Tibial nerve (tissue), 4 donors: ENCODE measurements around the gene DIS3L. TPM values are rescaled to one million over a fixed set of nuclear protein-coding genes. Genes with fewer than 3 reads are reported as not detected.
"Not testable (repeated sequence)": the region's sequence is repeated elsewhere in the genome, so short reads cannot be mapped to it uniquely, and the experiment has no call there.

Experiments
- DNase-seq, 2 donors: peaks; one replicate each; pipeline ENCODE4 v3.0.0-alpha.2; 2019; ENCODE audit warnings: low spot score in 2 of 2
- H3K27ac ChIP-seq, 4 donors: fragments of 200-600 bp; sonication (generic) in 3 of 4; one replicate each; pipeline ENCODE4 v1.5.1; 2017 to 2019; ENCODE audit warnings: mild to moderate bottlenecking in 1 of 4
- H3K27me3 ChIP-seq, 2 donors: fragments of 200-600 bp; sonication (generic) in 1 of 2; one replicate each; pipeline versions ENCODE4 v1.5.1 to v1.6.0; 2017 to 2019
- H3K36me3 ChIP-seq, 3 donors: fragments of 200-600 bp; sonication (generic); one replicate each; pipeline ENCODE4 v1.5.1; 2018 to 2019
- H3K4me1 ChIP-seq, 4 donors: fragments of 200-600 bp; sonication (generic) in 3 of 4; one replicate each; pipeline ENCODE4 v1.5.1; 2017 to 2019
- H3K4me3 ChIP-seq, 4 donors: fragments of 200-600 bp; sonication (generic) in 3 of 4; one replicate each; pipeline ENCODE4 v1.5.1; 2017 to 2019; ENCODE audit warnings: mild to moderate bottlenecking in 1 of 4, moderate library complexity in 1 of 4
- H3K9me3 ChIP-seq, 4 donors: fragments of 200-600 bp; sonication (generic) in 3 of 4; one replicate each; pipeline ENCODE4 v1.5.1; 2017 to 2019
- EP300 ChIP-seq, 2 donors: sonication (generic); formaldehyde crosslinking; IDR thresholded peaks; one replicate each; pipeline ENCODE4 v1.6.1; 2017; ENCODE audit warnings: antibody characterized with exemption in 2 of 2, mild to moderate bottlenecking in 1 of 2
- POLR2A ChIP-seq, 2 donors: fragments of 450-650 bp; IDR thresholded peaks; one replicate each; pipeline ENCODE4 v1.6.1; 2017; ENCODE audit warnings: antibody characterized with exemption in 2 of 2, mild to moderate bottlenecking in 2 of 2, moderate library complexity in 2 of 2
- whole genome bisulfite sequencing, 2 donors: methylation state at CpG; one replicate each; pipeline ENCODE4 v1.1.5; 2018; 5-methylcytosine and 5-hydroxymethylcytosine counted together
- small RNA-seq: library from RNA; depleted of rRNA; stranded (forward); fragments of <200 nt; gene quantifications from one replicate; pipeline ENCODE3, GENCODE V24; 2016
- total RNA-seq, 4 donors: library from RNA; depleted of rRNA; stranded (reverse); fragments of >200 nt; gene quantifications; one replicate each; pipeline ENCODE4 v1.1.0, GENCODE V29; 2016
- TF ChIP-seq, protein P1 (sequence below), 5 experiments: fragments of 200-600 bp in 3 of 5; fragments of 450-650 bp in 2 of 5; sonication (generic) in 3 of 5; IDR thresholded peaks; one replicate each; pipeline ENCODE4 v1.5.1; 2016 to 2019; ENCODE audit warnings: antibody characterized with exemption in 5 of 5, mild to moderate bottlenecking in 3 of 5, moderate library complexity in 2 of 5

The DIS3L gene
- total RNA-seq, 4 donors from 2014 or later = 23.9 to 44.8 (median 38.3) TPM

DNA sequence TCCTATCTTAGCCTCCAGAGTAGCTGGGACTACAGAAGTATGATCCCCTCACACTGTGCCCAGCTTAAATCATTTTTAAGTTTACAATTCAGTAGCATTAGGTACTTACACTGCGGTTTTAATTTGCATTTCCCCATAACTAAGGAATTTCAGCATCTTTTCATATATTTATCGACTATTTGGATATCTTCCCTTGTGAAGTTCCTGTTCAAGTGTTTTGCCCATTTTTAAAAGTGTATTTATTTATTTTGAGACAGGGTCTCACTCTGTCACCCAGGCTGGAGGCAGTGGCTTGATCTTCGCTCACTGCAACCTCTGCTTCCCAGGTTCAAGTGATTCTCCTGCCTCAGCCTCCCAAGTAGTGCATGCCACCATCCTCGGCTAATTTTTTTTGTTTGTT lies 80.8 kb downstream of the DIS3L start:
- WGBS, 2 donors = 96 to 98% methylated on average over 4 of the region's 4 CpGs
- TF ChIP-seq, protein P1, sequence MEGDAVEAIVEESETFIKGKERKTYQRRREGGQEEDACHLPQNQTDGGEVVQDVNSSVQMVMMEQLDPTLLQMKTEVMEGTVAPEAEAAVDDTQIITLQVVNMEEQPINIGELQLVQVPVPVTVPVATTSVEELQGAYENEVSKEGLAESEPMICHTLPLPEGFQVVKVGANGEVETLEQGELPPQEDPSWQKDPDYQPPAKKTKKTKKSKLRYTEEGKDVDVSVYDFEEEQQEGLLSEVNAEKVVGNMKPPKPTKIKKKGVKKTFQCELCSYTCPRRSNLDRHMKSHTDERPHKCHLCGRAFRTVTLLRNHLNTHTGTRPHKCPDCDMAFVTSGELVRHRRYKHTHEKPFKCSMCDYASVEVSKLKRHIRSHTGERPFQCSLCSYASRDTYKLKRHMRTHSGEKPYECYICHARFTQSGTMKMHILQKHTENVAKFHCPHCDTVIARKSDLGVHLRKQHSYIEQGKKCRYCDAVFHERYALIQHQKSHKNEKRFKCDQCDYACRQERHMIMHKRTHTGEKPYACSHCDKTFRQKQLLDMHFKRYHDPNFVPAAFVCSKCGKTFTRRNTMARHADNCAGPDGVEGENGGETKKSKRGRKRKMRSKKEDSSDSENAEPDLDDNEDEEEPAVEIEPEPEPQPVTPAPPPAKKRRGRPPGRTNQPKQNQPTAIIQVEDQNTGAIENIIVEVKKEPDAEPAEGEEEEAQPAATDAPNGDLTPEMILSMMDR (IDR thresholded peaks at IDR 0.05) = no peak
- TF ChIP-seq POLR2A (IDR thresholded peaks at IDR 0.05) = no peak
- TF ChIP-seq EP300 (IDR thresholded peaks at IDR 0.05) = no peak
- DNase-seq = no peak
- Histone ChIP-seq H3K27me3 (no peaks in the 10 kb centered on the region), H3K36me3 (no peaks in the 10 kb centered on the region), H3K9me3 (peaks cover 0 to 15% (median 2%) of the 10 kb centered on the region in 4 donors), H3K4me1 (no peaks in the 10 kb centered on the region), H3K27ac (no peak overlapping the region), H3K4me3 (no peak overlapping the region)

DNA sequence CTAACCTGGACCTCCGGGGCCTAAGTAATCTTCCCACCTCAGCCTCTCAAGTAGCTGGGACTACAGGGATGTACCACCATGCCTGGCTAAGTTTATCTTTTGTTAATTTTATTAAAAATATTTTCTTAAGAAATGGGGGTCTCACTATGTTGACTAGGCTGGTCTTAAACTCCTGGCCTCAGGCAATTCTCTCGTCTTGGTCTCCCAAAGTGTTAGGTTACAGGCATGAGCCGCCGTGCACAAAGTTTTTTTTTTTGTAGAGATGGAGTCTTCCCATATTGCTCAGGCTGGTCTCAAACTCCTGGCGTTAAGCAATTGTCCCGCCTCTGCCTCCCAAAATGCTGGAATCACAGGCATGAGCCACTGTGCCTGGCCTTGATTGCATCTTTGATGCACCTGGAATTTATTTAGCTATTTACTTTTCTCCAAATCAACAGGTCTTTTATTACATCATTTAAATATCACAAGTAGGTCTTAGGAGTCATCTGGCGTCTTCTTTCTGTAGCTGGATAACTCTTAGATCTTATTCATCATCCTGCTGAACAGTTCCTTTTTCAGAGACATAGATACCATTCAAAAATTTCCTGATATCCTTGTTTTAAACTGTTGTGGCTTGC lies 85.6 kb downstream of the DIS3L start:
- Histone ChIP-seq H3K27me3 (no peaks in the 10 kb centered on the region), H3K4me3 (no peak overlapping the region), H3K27ac (no peak overlapping the region), H3K9me3 (peaks cover 0 to 10% (median 2%) of the 10 kb centered on the region in 4 donors), H3K4me1 (no peaks in the 10 kb centered on the region), H3K36me3 (no peaks in the 10 kb centered on the region)
- TF ChIP-seq POLR2A (IDR thresholded peaks at IDR 0.05) (no peak), EP300 (IDR thresholded peaks at IDR 0.05) (no peak)
- TF ChIP-seq, protein P1 (IDR thresholded peaks at IDR 0.05) = no peak
- no peak for DNase-seq
- 85 to 89% methylated on average over 7 of the region's 7 CpGs for WGBS, 2 donors

DNA sequence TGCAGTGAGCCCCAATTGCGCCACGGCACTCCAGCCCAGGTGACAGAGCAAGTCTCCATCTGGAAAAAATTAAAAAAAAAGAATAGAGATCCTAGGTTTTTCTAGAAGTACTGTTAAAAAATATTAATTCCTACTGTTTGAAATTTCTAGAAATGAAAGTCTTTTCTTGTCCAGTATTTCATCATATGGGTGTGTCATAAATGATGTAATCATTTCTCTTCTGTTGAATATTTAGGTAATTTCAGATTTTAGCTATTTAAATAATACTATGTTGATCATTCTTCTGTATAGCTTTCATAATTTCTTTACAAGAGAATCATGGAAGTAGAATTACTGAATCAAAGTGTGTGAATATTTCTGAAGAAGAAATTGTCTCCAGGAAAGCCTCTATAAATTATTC lies 88.0 kb downstream of the DIS3L start:
- not testable (repeated sequence) for H3K36me3 ChIP-seq, H3K27me3 ChIP-seq, H3K27ac ChIP-seq, H3K9me3 ChIP-seq, DNase-seq, H3K4me3 ChIP-seq
- WGBS, 2 donors = 92 to 96% methylated on average over 2 of the region's 2 CpGs
- H3K4me1 ChIP-seq = peaks cover 0 to 10% (median 5%) of the 10 kb centered on the region in 4 donors

Small RNA genes lying within 50 kb of the gene (small RNA-seq; reads per million reads assigned to genes)
- not detected for gene RF00019
- gene SCARNA14 = 6.4 reads per million, percentile 86 among the genes with 10 or more reads in this experiment

Other genes with a start within 250 kb of the DIS3L start
- 1 to 10 TPM in 3 of 4 donors, under 1 TPM in 1; 0.87 to 7.3 (median 4.9) TPM for gene MEGF11, start 39.8 kb upstream of the DIS3L start, total RNA-seq
- 10 to 100 TPM in 1 of 4 donors, 1 to 10 TPM in 3; 5.4 to 17.5 (median 6.4) TPM for gene TIPIN, start 63.1 kb downstream of the DIS3L start, total RNA-seq
- gene MAP2K1, start 93.3 kb downstream of the DIS3L start, total RNA-seq = 10 to 100 TPM; 30.2 to 64.8 (median 41.4) TPM
- gene SNAPC5, start 204.2 kb downstream of the DIS3L start, total RNA-seq = 10 to 100 TPM; 12.7 to 25.8 (median 20.9) TPM
- gene RPL4, start 211.3 kb downstream of the DIS3L start, total RNA-seq = 1,000 to 10,000 TPM; 1,198 to 2,364 (median 2,009) TPM
- gene ZWILCH, start 211.8 kb downstream of the DIS3L start, total RNA-seq = 1 to 10 TPM; 4.1 to 5.5 (median 4.2) TPM